Measurements from ENCODE around the gene EGLN1. TPM values are rescaled to one million over a fixed set of nuclear protein-coding genes. Genes with fewer than 3 reads are reported as not detected.

EGLN1 gene
- total RNA-seq, 1 experiment from 2014 or later: 77.3 TPM

- DNase-seq (ENCODE audit: extremely low read depth, low read depth): no peak
Measured at GRCh38 chr1:231401478-231401877, 20.6 kb downstream of the EGLN1 start.

- no peak for DNase-seq (ENCODE audit: extremely low read depth, low read depth)
Measured at GRCh38 chr1:231397886-231398671, 24.0 kb downstream of the EGLN1 start.

GRCh38 chr1:231396643-231397042 is 25.4 kb downstream of the EGLN1 start:
- DNase-seq (ENCODE audit: extremely low read depth, low read depth): no peak

- DNase-seq (ENCODE audit: extremely low read depth, low read depth): no peak
Measured at GRCh38 chr1:231395998-231396390, 26.1 kb downstream of the EGLN1 start.

GRCh38 chr1:231395076-231395997 is 26.8 kb downstream of the EGLN1 start:
- DNase-seq (ENCODE audit: extremely low read depth, low read depth): peak; percentile 73

GRCh38 chr1:231393668-231394067 is 28.4 kb downstream of the EGLN1 start:
- DNase-seq (ENCODE audit: extremely low read depth, low read depth): no peak

GRCh38 chr1:231392389-231393131 is 29.5 kb downstream of the EGLN1 start:
- DNase-seq (ENCODE audit: extremely low read depth, low read depth): no peak

GRCh38 chr1:231390071-231390470 is 32.0 kb downstream of the EGLN1 start:
- DNase-seq (ENCODE audit: extremely low read depth, low read depth): no peak

- peak; percentile 55 for DNase-seq (ENCODE audit: extremely low read depth, low read depth)
Measured at GRCh38 chr1:231387770-231388669, 34.1 kb downstream of the EGLN1 start.

GRCh38 chr1:231386466-231386865 is 35.6 kb downstream of the EGLN1 start:
- no peak for DNase-seq (ENCODE audit: extremely low read depth, low read depth)

GRCh38 chr1:231385416-231385748 is 36.7 kb downstream of the EGLN1 start:
- no peak for DNase-seq (ENCODE audit: extremely low read depth, low read depth)

- DNase-seq (ENCODE audit: extremely low read depth, low read depth): no peak
Measured at GRCh38 chr1:231384696-231385415, 37.2 kb downstream of the EGLN1 start.

GRCh38 chr1:231383159-231383860 is 38.8 kb downstream of the EGLN1 start:
- no peak for DNase-seq (ENCODE audit: extremely low read depth, low read depth)

GRCh38 chr1:231382426-231382825 is 39.7 kb downstream of the EGLN1 start:
- DNase-seq (ENCODE audit: extremely low read depth, low read depth): no peak

GRCh38 chr1:231381729-231382128 is 40.4 kb downstream of the EGLN1 start:
- no peak for DNase-seq (ENCODE audit: extremely low read depth, low read depth)

- DNase-seq (ENCODE audit: extremely low read depth, low read depth): no peak
Measured at GRCh38 chr1:231376875-231377549, 45.1 kb downstream of the EGLN1 start.

GRCh38 chr1:231376101-231376500 is 46.0 kb downstream of the EGLN1 start:
- no peak for DNase-seq (ENCODE audit: extremely low read depth, low read depth)

GRCh38 chr1:231374394-231374793 is 47.7 kb downstream of the EGLN1 start:
- no peak for DNase-seq (ENCODE audit: extremely low read depth, low read depth)

Measured in NCI-H460 (cell line).